ENCODE results near the gene CD247.
"Not testable (repeated sequence)": the region's sequence is repeated elsewhere in the genome, so short reads cannot be mapped to it uniquely, and the experiment has no call there.

Gene CD247

GRCh38 chr1:167555971-167556714 lies 37.8 kb upstream of the CD247 start:
- Histone ChIP-seq H4K12ac (ENCODE audit: low read depth, low read length) (no peak overlapping the region), H2AK5ac (ENCODE audit: low read length) (no peak overlapping the region), H2BK5ac (ENCODE audit: low read depth, low read length, poor library complexity) (no peak overlapping the region), H2BK120ac (ENCODE audit: insufficient read depth, low read length, poor library complexity) (no peak overlapping the region), H3K79me1 (ENCODE audit: low read length) (peaks cover 6% of the 10 kb centered on the region), H3K4me2 (ENCODE audit: low read length) (no peak overlapping the region), H3K36me3 (ENCODE audit: control insufficient read depth in 1 of 2, insufficient read depth in 2 of 2, low read length in 2 of 2) (no peaks in the 10 kb centered on the region), H3K4me1 (ENCODE audit: control insufficient read depth in 1 of 2, insufficient read depth in 2 of 2, low read length in 2 of 2) (peaks cover 9 to 19% of the 10 kb centered on the region in 2 experiments), H2BK12ac (ENCODE audit: low read length) (no peak overlapping the region), H3K14ac (ENCODE audit: low read length) (no peak overlapping the region), H3K27me3 (ENCODE audit: insufficient read depth, low read length) (no peaks in the 10 kb centered on the region), H3K9ac (ENCODE audit: low read length) (no peak overlapping the region), H3K4me3 (ENCODE audit: low read depth, low read length) (no peak overlapping the region), H3K18ac (ENCODE audit: low read length) (no peak overlapping the region), H3K4ac (ENCODE audit: low read depth, low read length) (no peak overlapping the region), H3K9me3 (ENCODE audit: insufficient read depth, low read depth, low read length) (no peaks in the 10 kb centered on the region), H4K91ac (ENCODE audit: low read depth, low read length) (no peak overlapping the region), H4K8ac (ENCODE audit: low read depth, low read length) (no peak overlapping the region), H2AFZ (ENCODE audit: insufficient read depth, low read length, poor library complexity) (no peak overlapping the region), H3K79me2 (ENCODE audit: control insufficient read depth, insufficient read depth, low read length, poor library complexity) (peaks cover 3% of the 10 kb centered on the region), H3K27ac (ENCODE audit: low read depth, low read length) (no peak overlapping the region), H3K23ac (ENCODE audit: low read length) (no peak overlapping the region)
- no CpG with 5 or more reads among the region's 5 CpGs for WGBS (ENCODE audit: extremely low coverage, insufficient coverage, insufficient read length)
- peak; percentile 83 to 92 for DNase-seq

GRCh38 chr1:167555072-167555471 lies 36.7 kb upstream of the CD247 start:
- not testable (repeated sequence) for H2BK5ac ChIP-seq (ENCODE audit: low read depth, low read length, poor library complexity); H3K14ac ChIP-seq (ENCODE audit: low read length); H2BK120ac ChIP-seq (ENCODE audit: insufficient read depth, low read length, poor library complexity); H3K23ac ChIP-seq (ENCODE audit: low read length); H2AK5ac ChIP-seq (ENCODE audit: low read length); H3K27me3 ChIP-seq (ENCODE audit: insufficient read depth, low read length); H3K36me3 ChIP-seq (ENCODE audit: control insufficient read depth in 1 of 2, insufficient read depth in 2 of 2, low read length in 2 of 2); DNase-seq; H4K91ac ChIP-seq (ENCODE audit: low read depth, low read length); H3K27ac ChIP-seq (ENCODE audit: low read depth, low read length); H3K79me2 ChIP-seq (ENCODE audit: control insufficient read depth, insufficient read depth, low read length, poor library complexity); H4K8ac ChIP-seq (ENCODE audit: low read depth, low read length); H3K9ac ChIP-seq (ENCODE audit: low read length); H3K9me3 ChIP-seq (ENCODE audit: insufficient read depth, low read depth, low read length); H3K18ac ChIP-seq (ENCODE audit: low read length); H3K4me2 ChIP-seq (ENCODE audit: low read length); H3K79me1 ChIP-seq (ENCODE audit: low read length); H3K4ac ChIP-seq (ENCODE audit: low read depth, low read length); H4K12ac ChIP-seq (ENCODE audit: low read depth, low read length); H2BK12ac ChIP-seq (ENCODE audit: low read length); H2AFZ ChIP-seq (ENCODE audit: insufficient read depth, low read length, poor library complexity); H3K4me3 ChIP-seq (ENCODE audit: low read depth, low read length)
- peaks cover 9 to 25% of the 10 kb centered on the region in 2 experiments for H3K4me1 ChIP-seq (ENCODE audit: control insufficient read depth in 1 of 2, insufficient read depth in 2 of 2, low read length in 2 of 2)
- WGBS (ENCODE audit: extremely low coverage, insufficient coverage, insufficient read length), result no CpG with 5 or more reads among the region's 1 CpG

GRCh38 chr1:167554028-167554779 lies 35.9 kb upstream of the CD247 start:
- DNase-seq, result no peak
- H2BK120ac ChIP-seq (ENCODE audit: insufficient read depth, low read length, poor library complexity), result no peak overlapping the region
- peaks cover 3% of the 10 kb centered on the region for H3K79me2 ChIP-seq (ENCODE audit: control insufficient read depth, insufficient read depth, low read length, poor library complexity)
- peak overlapping the region; percentile 89 for H3K4me2 ChIP-seq (ENCODE audit: low read length)
- H3K27ac ChIP-seq (ENCODE audit: low read depth, low read length), result peak overlapping the region; percentile 36
- H3K4ac ChIP-seq (ENCODE audit: low read depth, low read length), result no peak overlapping the region
- no peak overlapping the region for H2BK5ac ChIP-seq (ENCODE audit: low read depth, low read length, poor library complexity)
- no CpG with 5 or more reads among the region's 15 CpGs for WGBS (ENCODE audit: extremely low coverage, insufficient coverage, insufficient read length)
- no peak overlapping the region for H2BK12ac ChIP-seq (ENCODE audit: low read length)
- H3K36me3 ChIP-seq (ENCODE audit: control insufficient read depth in 1 of 2, insufficient read depth in 2 of 2, low read length in 2 of 2), result no peaks in the 10 kb centered on the region
- H4K8ac ChIP-seq (ENCODE audit: low read depth, low read length), result no peak overlapping the region
- no peak overlapping the region for H3K23ac ChIP-seq (ENCODE audit: low read length)
- no peaks in the 10 kb centered on the region for H3K9me3 ChIP-seq (ENCODE audit: insufficient read depth, low read depth, low read length)
- peaks cover 9 to 29% of the 10 kb centered on the region in 2 experiments for H3K4me1 ChIP-seq (ENCODE audit: control insufficient read depth in 1 of 2, insufficient read depth in 2 of 2, low read length in 2 of 2)
- no peak overlapping the region for H3K9ac ChIP-seq (ENCODE audit: low read length)
- no peak overlapping the region for H4K91ac ChIP-seq (ENCODE audit: low read depth, low read length)
- H3K14ac ChIP-seq (ENCODE audit: low read length), result no peak overlapping the region
- H2AFZ ChIP-seq (ENCODE audit: insufficient read depth, low read length, poor library complexity), result peak overlapping the region; percentile 69
- H3K79me1 ChIP-seq (ENCODE audit: low read length), result peaks cover 6% of the 10 kb centered on the region
- H3K18ac ChIP-seq (ENCODE audit: low read length), result no peak overlapping the region
- no peak overlapping the region for H3K4me3 ChIP-seq (ENCODE audit: low read depth, low read length)
- no peak overlapping the region for H4K12ac ChIP-seq (ENCODE audit: low read depth, low read length)
- H3K27me3 ChIP-seq (ENCODE audit: insufficient read depth, low read length), result no peaks in the 10 kb centered on the region
- no peak overlapping the region for H2AK5ac ChIP-seq (ENCODE audit: low read length)

GRCh38 chr1:167553136-167554027 lies 35.1 kb upstream of the CD247 start, which contains the start of gene CREG1:
Gene CREG1 (minus strand): TSS chr1:167553762.
- peak; percentile 96 to 97 for DNase-seq
- Histone ChIP-seq H3K79me1 (ENCODE audit: low read length) (peaks cover 6% of the 10 kb centered on the region), H3K4me2 (ENCODE audit: low read length) (peak within 1 kb of the TSS; percentile 89), H3K36me3 (ENCODE audit: control insufficient read depth in 1 of 2, insufficient read depth in 2 of 2, low read length in 2 of 2) (no peaks in the 10 kb centered on the region), H3K27me3 (ENCODE audit: insufficient read depth, low read length) (no peaks in the 10 kb centered on the region), H2AK5ac (ENCODE audit: low read length) (no peak within 1 kb of the TSS), H3K9me3 (ENCODE audit: insufficient read depth, low read depth, low read length) (no peaks in the 10 kb centered on the region), H3K79me2 (ENCODE audit: control insufficient read depth, insufficient read depth, low read length, poor library complexity) (peaks cover 3% of the 10 kb centered on the region), H2BK5ac (ENCODE audit: low read depth, low read length, poor library complexity) (peak within 1 kb of the TSS; percentile 11), H4K12ac (ENCODE audit: low read depth, low read length) (no peak within 1 kb of the TSS), H2BK120ac (ENCODE audit: insufficient read depth, low read length, poor library complexity) (no peak within 1 kb of the TSS), H2AFZ (ENCODE audit: insufficient read depth, low read length, poor library complexity) (peak within 1 kb of the TSS; percentile 79), H4K91ac (ENCODE audit: low read depth, low read length) (peak within 1 kb of the TSS; percentile 19), H3K4me3 (ENCODE audit: low read depth, low read length) (peak within 1 kb of the TSS; percentile 94), H3K4me1 (ENCODE audit: control insufficient read depth in 1 of 2, insufficient read depth in 2 of 2, low read length in 2 of 2) (peaks cover 9 to 29% of the 10 kb centered on the region in 2 experiments), H3K27ac (ENCODE audit: low read depth, low read length) (peak within 1 kb of the TSS; percentile 36), H3K4ac (ENCODE audit: low read depth, low read length) (no peak within 1 kb of the TSS), H4K8ac (ENCODE audit: low read depth, low read length) (peak within 1 kb of the TSS; percentile 21), H3K9ac (ENCODE audit: low read length) (peak within 1 kb of the TSS; percentile 34), H3K23ac (ENCODE audit: low read length) (no peak within 1 kb of the TSS), H2BK12ac (ENCODE audit: low read length) (no peak within 1 kb of the TSS), H3K14ac (ENCODE audit: low read length) (peak within 1 kb of the TSS; percentile 37), H3K18ac (ENCODE audit: low read length) (peak within 1 kb of the TSS; percentile 67)
- WGBS (ENCODE audit: extremely low coverage, insufficient coverage, insufficient read length), result no CpG with 5 or more reads among the region's 90 CpGs

Measured in trophoblast cell (in vitro differentiated cells and primary cell).